Upper lobe of right lung (tissue), 1 donor: Measurements from ENCODE around the gene UBL7. TPM values are rescaled to one million over a fixed set of nuclear protein-coding genes. Genes with fewer than 3 reads are reported as not detected.

Experiments used
- ATAC-seq: fragments of 200-7000 bp; cut with Tn5 transposase; one replicate; pipeline ENCODE4 v1.9.1; 2020; ENCODE audit warnings: mild to moderate bottlenecking, moderate library complexity
- DNase-seq: peaks from one replicate; pipeline ENCODE4 v3.0.0-alpha.2; 2020
- H3K27ac ChIP-seq: fragments of 200-600 bp; one replicate; pipeline ENCODE4 v1.8.0; 2022
- H3K27me3 ChIP-seq: fragments of 200-600 bp; one replicate; pipeline ENCODE4 v1.8.0; 2022; ENCODE audit warnings: mild to moderate bottlenecking
- H3K36me3 ChIP-seq: fragments of 200-600 bp; one replicate; pipeline ENCODE4 v1.8.0; 2022
- H3K4me1 ChIP-seq: fragments of 200-600 bp; one replicate; pipeline ENCODE4 v1.8.0; 2022
- H3K4me3 ChIP-seq: fragments of 200-600 bp; one replicate; pipeline ENCODE4 v1.8.0; 2022; ENCODE audit warnings: mild to moderate bottlenecking
- H3K9me3 ChIP-seq: fragments of 200-600 bp; one replicate; pipeline ENCODE4 v1.8.0; 2022
- CTCF ChIP-seq: fragments of 200-600 bp; IDR thresholded peaks from one replicate; pipeline ENCODE4 v1.8.0; 2022; ENCODE audit warnings: antibody characterized with exemption
- intact Hi-C: fragments of 100-400 bp; cut with DNase I; formaldehyde crosslinking; loops from one replicate; pipeline ENCODE4 v1.11.0; 2022
- total RNA-seq: library from RNA; stranded (reverse); fragmentation: NEBNext Ultra II Directional; extraction: Animal tissue kit (Norgen Biotek cat#: 25700); gene quantifications from one replicate; pipeline ENCODE4 v1.2.1, GENCODE V29; 2021
- donor health status: DM: no; HTN: yes; CAD: no; lungs with severe emphysema.

The UBL7 gene
- total RNA-seq, 1 donor from 2014 or later: 40.8 TPM

GRCh38 chr15:74408385-74408784, 52.6 kb downstream of the UBL7 start:
- ATAC-seq: no peak
- Histone ChIP-seq H3K36me3 (no peaks in the 10 kb centered on the region), H3K4me3 (no peak overlapping the region), H3K4me1 (peaks cover 5% of the 10 kb centered on the region), H3K27ac (no peak overlapping the region), H3K9me3 (no peaks in the 10 kb centered on the region), H3K27me3 (no peaks in the 10 kb centered on the region)
- intact Hi-C loops: no loop called here
- no peak for DNase-seq
- TF ChIP-seq CTCF: no peak

- Histone ChIP-seq H3K27ac (no peak overlapping the region), H3K27me3 (no peaks in the 10 kb centered on the region), H3K9me3 (no peaks in the 10 kb centered on the region), H3K36me3 (no peaks in the 10 kb centered on the region), H3K4me1 (peaks cover 14% of the 10 kb centered on the region), H3K4me3 (no peak overlapping the region)
- DNase-seq (no peak), ATAC-seq (no peak)
- TF ChIP-seq CTCF: no peak
- intact Hi-C loops: no loop called here
Measured at GRCh38 chr15:74406992-74407705, 53.8 kb downstream of the UBL7 start.

GRCh38 chr15:74406517-74406916, 54.4 kb downstream of the UBL7 start:
- Histone ChIP-seq H3K27ac (no peak overlapping the region), H3K27me3 (no peaks in the 10 kb centered on the region), H3K4me3 (no peak overlapping the region), H3K36me3 (no peaks in the 10 kb centered on the region), H3K4me1 (peaks cover 14% of the 10 kb centered on the region), H3K9me3 (no peaks in the 10 kb centered on the region)
- DNase-seq (no peak), ATAC-seq (no peak)
- intact Hi-C loops: no loop called here
- TF ChIP-seq CTCF: no peak

GRCh38 chr15:74405823-74406222, 55.1 kb downstream of the UBL7 start:
- ATAC-seq: no peak
- Histone ChIP-seq H3K4me3 (no peak overlapping the region), H3K4me1 (peaks cover 14% of the 10 kb centered on the region), H3K27me3 (no peaks in the 10 kb centered on the region), H3K36me3 (no peaks in the 10 kb centered on the region), H3K9me3 (no peaks in the 10 kb centered on the region), H3K27ac (no peak overlapping the region)
- DNase-seq: no peak
- intact Hi-C loops: no loop called here
- no peak for TF ChIP-seq CTCF

- TF ChIP-seq CTCF: no peak
- intact Hi-C loops: no loop called here
- Histone ChIP-seq H3K9me3 (no peaks in the 10 kb centered on the region), H3K4me3 (no peak overlapping the region), H3K36me3 (no peaks in the 10 kb centered on the region), H3K27ac (no peak overlapping the region), H3K27me3 (no peaks in the 10 kb centered on the region), H3K4me1 (peaks cover 14% of the 10 kb centered on the region)
- DNase-seq (no peak), ATAC-seq (no peak)
Measured at GRCh38 chr15:74403991-74404563, 56.9 kb downstream of the UBL7 start.
